HG03066 (cell line): ENCODE results near the gene FRS2.
"Not testable (repeated sequence)": the region's sequence is repeated elsewhere in the genome, so short reads cannot be mapped to it uniquely, and the experiment has no call there.

Experiments
- ATAC-seq: cut with Tn5 transposase; IDR thresholded peaks from one replicate; pipeline ENCODE4 v1.9.1; 2021; ENCODE audit warnings: low read depth; ENCODE audit not compliant: unreplicated experiment

The FRS2 gene, protein sequence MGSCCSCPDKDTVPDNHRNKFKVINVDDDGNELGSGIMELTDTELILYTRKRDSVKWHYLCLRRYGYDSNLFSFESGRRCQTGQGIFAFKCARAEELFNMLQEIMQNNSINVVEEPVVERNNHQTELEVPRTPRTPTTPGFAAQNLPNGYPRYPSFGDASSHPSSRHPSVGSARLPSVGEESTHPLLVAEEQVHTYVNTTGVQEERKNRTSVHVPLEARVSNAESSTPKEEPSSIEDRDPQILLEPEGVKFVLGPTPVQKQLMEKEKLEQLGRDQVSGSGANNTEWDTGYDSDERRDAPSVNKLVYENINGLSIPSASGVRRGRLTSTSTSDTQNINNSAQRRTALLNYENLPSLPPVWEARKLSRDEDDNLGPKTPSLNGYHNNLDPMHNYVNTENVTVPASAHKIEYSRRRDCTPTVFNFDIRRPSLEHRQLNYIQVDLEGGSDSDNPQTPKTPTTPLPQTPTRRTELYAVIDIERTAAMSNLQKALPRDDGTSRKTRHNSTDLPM

DNA sequence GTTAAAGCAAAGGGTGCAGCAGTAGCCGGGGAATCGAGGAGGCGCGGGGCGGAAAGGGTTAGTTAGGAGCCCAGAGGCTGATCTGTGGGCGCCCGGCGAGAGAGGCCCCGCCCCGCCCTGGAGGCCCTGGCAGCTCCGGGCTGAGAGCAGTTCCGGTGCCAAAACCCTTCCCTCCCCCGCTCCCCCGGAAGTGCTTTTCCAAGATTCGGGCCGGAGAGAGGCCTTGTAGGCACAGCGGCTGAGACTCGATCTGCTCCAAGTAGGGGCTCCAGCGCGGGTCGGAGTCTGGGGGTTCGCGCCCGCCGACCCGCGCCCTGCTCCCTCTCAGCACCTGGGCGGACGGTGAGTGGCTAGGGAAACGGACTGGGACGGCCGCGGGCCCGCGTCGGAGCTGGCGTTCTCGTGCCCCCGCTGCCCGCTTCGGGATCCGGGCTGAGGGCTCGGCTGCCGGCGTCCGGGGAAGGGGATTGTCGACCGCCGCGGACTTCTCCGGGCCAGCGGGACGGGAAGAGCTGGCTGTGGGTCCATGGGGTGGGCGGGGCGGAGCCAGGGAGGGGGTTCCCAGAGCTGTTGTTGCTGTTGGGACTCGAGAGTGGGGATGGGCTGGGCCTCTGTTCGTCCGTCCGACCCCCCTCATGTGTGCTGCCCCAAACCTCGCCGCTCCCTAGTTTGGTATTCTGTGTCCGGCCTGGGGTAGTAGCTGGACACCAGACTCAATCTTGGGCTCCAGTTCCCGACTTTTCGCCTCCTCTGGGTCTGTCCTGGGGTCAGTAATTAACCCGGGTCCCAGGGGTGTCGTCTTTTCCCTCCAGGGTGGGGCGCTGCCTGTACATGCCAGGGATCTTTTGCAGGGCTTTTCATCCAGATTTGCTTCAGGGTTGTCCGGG is at the start of gene FRS2:
Gene FRS2, plus strand, starts transcription at position 200 of the 887 bp plus-strand sequence. CDS start 98,643 bp downstream, outside the sequence.
- ATAC-seq = peak; percentile 97

DNA sequence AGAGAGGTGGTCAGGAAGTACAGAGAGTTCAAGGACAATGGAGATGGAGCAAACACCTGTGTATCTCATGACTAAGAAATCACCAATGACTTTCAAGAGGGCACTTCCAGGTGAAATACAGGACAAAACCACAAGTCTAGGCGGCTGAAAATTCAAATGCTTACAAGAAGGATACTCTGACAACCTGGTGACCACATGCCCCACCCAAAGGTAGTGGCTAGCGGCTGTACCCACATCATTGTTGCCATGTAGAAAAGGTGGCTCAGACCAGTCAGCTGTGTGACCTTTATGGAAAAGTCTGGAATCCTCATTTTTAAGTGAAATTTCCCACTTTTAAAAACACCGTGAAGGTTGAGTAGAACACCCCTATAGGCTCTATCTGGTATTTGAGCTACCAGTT is 48.6 kb upstream of the FRS2 start:
- no peak for ATAC-seq

DNA sequence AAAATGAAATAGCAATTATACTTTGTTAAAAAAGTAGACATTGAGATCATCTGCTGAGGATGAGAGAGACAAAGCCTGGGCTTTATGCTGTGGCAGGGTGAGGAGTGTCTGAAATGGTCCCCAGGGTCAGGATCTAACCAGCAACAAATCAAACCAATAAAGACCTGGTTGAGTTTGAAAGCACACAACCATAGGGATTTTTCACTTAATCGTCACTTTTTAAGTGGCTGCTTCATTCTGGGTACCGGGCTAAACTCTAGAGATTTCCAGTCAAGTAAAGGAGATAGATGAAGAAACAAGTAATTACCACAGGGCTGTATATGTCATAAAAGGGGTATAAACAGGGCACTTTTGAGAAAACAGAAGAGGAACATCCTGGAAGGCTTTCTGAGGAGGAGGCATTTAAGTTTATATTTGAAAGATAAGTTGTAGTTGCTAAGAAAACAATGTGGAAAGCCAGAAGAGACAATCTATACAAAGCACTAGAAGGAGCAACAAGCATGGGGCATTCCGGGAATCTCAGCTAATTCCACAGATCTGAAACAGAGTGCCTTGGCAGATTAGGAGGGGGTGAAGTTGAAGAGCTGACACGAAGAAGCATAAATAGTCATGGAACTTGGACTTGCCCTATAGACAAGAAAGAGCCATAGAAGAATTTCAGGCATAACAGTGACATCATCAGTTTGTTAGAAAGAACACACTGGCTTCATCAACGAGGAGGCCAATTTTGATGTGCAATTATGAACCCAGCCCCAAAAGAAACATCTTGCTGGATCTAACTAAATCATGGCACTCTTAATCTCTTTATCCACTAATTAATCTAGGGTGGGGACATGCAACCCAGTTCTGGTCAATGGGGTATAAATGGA is 46.9 kb upstream of the FRS2 start:
- no peak for ATAC-seq

DNA sequence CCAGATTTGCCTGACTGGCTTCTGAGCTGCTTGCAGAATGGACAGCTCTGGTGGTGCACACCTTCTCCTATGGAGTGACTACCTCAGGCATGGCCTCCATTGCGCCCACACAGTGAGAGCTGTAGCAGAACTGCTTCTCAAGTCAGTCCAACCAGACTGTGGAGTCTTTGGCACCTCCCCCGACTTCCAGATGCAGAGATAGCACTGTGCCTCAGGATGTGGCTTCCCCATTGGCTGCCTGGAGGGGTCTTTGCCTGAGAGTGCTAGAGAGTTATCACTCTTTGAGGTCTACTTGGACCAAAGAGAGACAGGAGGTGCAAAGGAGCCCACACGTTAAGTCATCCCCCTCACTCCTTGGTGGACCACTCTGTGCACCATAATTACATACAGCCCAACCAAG is 44.8 kb upstream of the FRS2 start:
- ATAC-seq = no peak

DNA sequence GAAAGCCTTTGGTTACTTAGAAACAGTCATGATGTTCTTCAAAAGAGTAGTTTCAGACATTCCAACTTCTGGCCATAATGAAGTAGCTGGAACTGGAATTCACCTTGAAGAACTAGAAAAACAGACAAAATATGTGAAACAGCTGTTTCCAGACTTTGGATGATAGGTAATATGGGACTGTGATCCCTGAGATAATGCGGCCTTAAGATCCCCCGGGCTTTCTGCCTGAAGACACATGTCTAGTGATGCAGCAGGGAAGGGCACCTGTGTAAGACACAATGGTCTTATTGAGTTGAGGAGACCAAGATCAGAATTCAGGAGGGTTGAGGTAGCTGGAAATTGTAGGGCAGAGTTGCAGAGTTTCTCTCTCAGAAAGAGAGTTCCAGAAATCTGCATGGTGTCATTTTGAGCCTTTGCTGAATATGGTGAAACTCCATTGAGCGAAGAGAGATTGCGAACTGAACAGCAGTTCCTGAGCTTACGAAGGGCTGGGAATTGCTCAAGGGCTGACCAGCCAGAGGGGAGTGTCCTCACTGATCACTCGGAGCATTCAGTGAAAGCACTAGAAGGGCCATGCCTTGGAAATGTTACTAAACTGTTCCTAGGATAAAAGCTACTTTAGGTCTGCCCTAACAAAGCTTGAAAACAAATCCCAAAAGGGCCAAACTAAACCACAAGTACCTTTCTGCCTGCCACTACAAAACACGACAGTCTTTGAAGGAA is 41.7 kb upstream of the FRS2 start:
- no peak for ATAC-seq

DNA sequence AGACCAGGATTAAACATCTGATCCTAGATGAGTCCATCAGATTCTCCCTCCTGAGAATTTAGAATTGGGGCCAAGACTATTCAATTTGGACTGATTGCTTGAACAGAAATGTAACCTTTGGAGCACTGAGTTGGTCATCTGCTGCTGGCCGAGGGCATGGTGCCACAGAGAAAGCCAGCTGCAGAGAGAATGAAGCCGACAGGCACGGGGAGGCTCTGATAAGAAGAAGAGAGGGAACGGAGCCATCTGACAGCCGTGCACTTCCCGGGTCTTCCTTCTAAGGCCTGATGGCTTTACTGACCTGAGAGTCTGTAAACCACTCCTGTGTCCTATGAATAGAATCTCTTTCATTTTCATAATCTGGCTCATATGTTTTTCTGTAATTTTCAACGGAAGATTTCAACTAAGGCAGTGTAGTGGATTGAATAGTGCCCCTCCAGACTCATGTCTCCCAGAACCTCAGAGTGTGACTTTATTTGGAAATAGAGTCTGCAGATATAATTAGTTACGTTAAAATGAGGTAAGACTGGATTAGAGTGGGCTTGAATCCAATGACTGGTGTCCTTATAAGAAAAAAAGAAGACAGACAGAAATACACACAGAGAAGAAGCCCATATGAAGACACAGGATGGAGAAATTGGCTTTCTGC is 39.1 kb upstream of the FRS2 start:
- no peak for ATAC-seq

DNA sequence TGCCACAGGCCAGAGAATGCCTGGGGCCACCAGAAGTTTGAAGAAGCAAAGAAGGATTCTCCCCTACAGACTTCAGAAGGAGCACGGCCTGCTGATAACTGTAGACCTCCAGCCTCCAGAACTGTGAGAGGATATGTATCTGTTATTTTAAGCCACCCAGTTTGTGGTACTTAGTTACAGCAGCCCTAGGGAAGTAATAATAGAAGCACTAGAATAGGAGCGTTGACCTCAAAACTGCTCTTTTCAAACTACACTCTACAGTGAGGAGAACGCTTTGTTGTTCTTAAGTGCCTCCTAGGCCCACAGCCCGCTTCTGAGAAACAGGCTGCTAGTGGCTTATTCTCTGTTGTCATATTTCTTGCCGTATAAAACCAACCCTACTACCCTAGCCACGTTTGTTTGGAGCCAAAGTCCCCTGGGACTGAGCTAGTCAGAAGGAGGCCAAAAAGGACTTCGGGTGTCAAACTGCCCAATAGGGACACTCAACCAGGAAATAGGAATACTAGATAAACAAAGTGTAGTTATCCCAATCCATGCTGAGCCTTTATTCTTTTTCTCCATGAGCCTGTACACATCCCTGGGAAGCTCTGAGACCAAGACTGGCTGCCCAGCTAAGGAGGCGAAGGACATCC is 38.5 kb upstream of the FRS2 start:
- no peak for ATAC-seq

DNA sequence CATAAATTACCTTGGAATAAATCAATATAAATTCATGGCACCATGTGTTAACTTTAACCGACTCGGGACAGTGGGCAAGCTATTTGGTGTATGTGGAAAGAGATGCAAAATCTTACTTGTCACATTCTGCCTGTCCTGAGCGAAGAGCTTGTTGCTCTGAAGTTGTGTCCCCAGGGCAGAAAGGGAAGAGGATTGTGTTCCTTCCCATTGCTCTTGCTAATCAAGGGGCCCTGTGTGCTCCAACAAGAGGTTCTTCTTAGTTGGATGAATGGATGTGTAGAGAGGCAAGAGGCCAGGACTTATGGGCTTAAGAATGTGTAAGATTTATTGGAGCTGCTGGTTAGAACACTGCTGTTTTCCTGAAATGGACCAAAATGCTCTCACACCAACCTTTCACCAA is 36.5 kb upstream of the FRS2 start:
- ATAC-seq = no peak

DNA sequence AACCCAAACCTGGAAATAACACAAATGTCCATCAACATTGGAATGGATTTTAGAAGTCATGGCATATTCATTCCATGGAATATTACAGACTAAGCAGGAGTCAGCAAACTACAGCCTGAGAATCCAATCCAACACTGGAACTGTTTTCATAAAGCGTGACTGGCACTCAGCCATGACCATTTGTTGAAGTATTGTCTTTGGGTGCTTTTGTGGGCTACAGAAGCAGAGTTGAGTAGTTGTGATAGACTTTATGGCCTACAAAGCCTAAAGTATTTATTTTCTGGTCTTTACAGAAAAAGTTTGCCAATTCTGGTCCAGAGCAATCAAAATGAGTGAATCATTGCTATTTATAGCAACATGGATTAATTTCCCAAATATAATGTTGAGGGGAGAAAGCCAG is 34.5 kb upstream of the FRS2 start:
- ATAC-seq = no peak

DNA sequence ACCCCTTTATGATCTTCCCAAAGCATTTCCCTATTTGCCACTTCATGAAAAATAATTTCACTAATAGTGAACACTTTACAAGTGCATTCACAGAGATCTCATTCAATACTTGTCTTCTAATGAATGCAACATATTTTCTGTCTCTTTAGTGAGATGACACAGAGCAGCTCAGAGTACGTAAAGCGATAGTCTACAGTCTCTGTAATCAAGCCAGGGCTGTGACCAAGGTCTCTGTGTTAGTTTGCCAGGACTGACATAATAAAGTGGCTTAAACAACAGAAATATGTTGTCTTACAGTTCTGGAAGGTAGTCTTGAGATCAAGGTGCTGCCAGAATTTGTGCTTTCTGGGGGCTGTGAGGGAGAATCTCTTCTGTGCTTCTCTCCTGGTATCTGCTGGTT is 33.1 kb upstream of the FRS2 start:
- ATAC-seq = no peak

DNA sequence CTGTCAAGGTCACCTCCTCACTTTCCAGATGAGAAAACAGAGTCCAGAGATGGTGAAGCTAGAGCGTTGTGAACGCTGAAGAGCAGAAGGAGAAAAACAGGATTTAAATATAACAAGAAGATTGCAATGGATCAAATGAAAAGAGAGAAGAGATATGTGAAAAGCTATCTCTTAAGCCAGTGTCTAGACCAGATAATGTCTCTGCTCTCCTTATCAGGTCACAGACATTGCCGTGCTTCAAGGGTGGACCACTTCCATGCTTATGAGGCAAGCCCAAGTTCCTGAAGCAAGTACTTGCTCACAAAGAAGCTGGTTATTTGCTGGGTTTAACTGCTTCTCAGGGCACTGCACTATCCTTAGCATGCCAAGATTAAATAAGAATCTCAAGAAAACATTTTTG is 31.6 kb upstream of the FRS2 start:
- no peak for ATAC-seq

DNA sequence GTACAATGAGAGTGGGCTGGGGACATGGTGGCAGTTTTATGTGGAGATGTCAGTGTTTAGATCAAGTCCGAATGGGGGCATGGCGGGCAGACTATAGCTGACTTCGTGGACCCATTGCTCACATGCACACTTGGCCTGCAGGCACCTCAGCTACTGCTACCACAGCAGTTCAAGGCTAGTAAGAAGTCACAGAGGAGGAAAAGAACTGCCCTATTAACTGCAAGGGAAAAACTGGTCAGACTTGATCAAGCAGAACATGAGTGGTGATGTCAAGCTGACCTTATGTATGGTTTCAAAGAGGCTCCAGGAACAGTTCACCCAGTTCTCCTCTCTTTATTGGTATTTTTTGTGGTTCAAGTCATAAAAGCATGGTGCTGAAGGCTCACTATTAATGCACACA is 30.2 kb upstream of the FRS2 start:
- no peak for ATAC-seq

DNA sequence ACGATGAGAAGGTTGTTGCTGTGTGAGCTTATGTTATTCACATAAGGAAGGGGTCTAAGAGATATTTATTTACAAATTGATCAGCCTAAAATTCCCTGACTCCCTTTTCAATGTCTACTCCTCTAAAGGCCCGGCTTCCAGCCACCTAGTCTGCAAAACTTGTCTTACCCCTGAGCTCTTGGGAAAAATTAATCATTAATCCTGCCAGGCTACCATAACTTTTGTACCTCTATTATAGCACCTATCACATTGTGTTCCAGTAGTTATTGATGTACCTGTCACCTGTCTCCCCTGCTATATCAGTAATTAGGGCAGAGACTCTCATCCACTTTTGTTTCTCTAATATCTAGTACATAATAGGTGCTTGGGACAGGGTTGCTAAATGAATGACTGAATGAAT is 29.3 kb upstream of the FRS2 start:
- ATAC-seq = no peak

DNA sequence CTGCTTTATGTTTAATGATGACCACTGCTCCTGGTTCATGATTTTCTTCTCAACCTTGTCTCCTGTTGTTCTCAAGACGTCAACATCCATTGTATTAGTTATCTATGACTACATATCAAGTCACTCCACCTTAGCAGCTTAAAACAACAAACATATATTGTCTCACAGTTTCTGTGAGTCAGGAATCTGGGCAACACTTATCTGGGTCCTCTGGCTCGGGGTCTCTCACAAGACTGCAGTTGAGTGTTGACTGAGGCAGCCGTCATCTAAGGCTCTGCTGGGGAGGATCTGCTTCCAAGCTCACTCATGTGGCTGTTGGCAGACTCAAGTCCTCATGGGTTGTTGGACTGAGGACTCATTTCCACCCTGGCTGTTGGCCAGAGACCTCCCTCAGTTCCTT is 27.3 kb upstream of the FRS2 start:
- ATAC-seq = no peak

DNA sequence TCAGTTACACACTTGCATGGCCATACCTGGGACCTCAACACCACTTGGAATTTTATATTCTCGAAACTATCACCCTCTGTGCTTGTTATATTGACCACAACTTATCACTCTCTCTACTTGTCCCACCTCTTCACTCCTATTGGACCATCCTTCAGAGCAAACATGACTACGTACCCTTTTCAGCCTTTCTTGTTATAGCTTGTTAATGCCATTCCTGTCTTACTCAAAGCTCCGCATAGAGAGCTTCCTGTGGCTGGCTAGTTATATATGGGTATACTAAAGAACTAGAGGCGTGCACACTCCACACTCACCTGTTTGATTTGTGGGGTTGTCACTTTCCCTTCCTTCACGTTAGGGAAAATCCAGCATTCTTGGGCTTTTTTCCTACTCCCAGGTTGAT is 26.3 kb upstream of the FRS2 start:
- ATAC-seq = no peak

DNA sequence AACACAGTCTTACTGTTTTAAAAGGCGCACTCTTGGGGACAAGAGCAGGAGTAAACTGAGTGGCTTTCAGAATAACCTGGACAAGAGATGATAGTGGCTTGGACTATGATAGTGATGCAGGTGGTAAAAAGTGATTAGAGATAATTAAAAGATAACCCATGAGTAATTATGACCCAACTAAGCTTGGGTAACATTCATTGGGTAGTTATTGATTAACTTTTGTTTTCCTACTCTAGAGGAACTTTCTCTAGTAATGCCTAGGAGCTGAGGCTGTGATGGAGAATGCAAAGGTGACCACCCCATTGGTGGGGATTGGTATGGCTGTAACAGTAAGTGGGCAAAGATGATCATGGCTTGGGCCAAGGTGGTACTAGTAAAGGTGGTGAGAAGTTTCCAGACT is 22.3 kb upstream of the FRS2 start:
- no peak for ATAC-seq

DNA sequence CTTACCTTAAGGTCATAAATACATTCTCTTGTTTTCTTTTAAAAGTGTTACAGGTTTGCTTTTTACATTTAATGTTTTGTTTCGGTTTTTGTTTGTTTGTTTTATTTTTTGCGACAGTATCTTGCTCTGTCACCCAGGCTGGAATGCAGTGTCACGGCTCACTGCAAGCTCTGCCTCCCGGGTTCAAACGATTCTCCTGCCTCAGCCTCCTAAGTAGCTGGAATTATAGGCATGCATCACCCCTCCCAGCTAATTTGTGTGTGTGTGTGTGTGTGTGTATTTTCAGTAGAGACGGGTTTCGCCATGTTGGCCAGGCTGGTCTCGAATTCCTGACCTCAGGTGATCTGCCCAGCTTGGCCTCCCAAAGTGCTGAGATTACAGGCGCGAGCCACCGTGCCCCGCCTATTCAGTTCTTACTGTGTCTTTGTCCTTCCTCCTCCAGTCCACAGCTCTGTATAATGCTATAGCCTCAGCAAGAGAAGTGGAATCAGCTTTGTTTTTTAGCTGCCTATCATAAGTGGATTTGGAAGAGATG is 17.5 kb upstream of the FRS2 start:
- ATAC-seq = not testable (repeated sequence)

DNA sequence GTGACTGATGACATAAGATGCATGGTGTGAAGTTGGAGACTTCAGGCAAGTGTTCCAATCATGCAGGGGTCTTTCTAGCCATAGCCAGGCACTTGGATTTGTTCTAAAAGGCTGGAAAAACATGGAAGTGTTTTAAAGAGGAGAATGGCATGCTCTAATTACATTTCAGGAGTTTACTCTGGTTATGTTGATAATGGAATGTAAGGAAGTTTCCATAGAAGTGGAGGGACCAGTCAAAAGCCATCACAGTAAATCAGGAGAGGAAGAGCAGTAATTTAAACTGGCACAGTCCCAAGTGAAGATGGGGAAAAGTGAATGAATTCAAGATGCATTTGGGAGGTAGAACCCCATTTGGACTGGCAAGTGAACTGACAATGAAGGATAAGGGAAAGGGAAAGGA is 13.9 kb upstream of the FRS2 start:
- no peak for ATAC-seq

DNA sequence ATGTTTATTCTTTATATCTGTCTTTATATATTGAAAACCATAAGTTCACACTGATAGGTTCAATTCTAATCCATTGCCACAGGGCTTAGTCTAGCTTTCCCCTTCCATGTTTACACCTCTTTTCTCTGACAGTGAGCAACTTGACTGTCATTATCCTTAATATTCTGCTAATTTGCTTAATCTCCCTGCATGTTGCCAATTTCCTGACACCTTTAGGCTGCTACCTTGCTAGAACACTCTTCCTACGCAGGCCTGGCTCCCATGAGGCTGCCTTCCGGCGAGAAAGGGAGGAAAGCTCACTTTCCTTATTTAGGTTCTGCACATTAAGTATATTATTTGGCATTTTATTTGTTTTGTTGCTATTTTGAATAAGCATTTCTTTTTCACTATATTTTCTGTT is 12.8 kb upstream of the FRS2 start:
- no peak for ATAC-seq
